H1 (cell line): ENCODE results near the gene SPATA13.

Experiments
- CEBPB ChIP-seq: IDR thresholded peaks from 2 replicates; pipeline ENCODE4 v1.6.1; 2012; ENCODE audit warnings: low read depth, low read length
- CHD2 ChIP-seq: IDR thresholded peaks from 2 replicates; pipeline ENCODE4 v1.6.1; 2012; ENCODE audit warnings: low read length, improper control_type of control experiment
- EP300 ChIP-seq, 2 experiments: IDR thresholded peaks; 1 replicate in 1 of 2; 2 replicates in 1 of 2; pipeline ENCODE4 v1.6.1; 2011 to 2012; ENCODE audit warnings: low read depth in 2 of 2, low read length in 2 of 2, mild to moderate bottlenecking in 2 of 2, borderline replicate concordance in 1 of 2, inconsistent platforms in 1 of 2, moderate library complexity in 1 of 2
- EZH2 ChIP-seq: fragments of 200-600 bp; sonication (generic); IDR thresholded peaks from 2 replicates; pipeline ENCODE4 v1.7.1; 2012; ENCODE audit warnings: low read depth, mild to moderate bottlenecking, moderate library complexity, low read length, inconsistent platforms; ENCODE audit not compliant: severe bottlenecking
- JUND ChIP-seq: IDR thresholded peaks from 2 replicates; pipeline ENCODE4 v1.6.1; 2011; ENCODE audit warnings: mild to moderate bottlenecking, improper control_type of control experiment, low read length
- KDM5A ChIP-seq: fragments of 200-600 bp; IDR thresholded peaks from 2 replicates; pipeline ENCODE4 v1.7.1; 2012; ENCODE audit warnings: mild to moderate bottlenecking, low read length, inconsistent platforms, mixed read lengths
- POLR2A ChIP-seq, 2 experiments: IDR thresholded peaks; 1 replicate in 1 of 2; 2 replicates in 1 of 2; pipeline ENCODE4 v1.6.1; 2011; ENCODE audit warnings: low read depth in 2 of 2, low read length in 2 of 2, mild to moderate bottlenecking in 2 of 2; ENCODE audit errors: control extremely low read depth in 1 of 2
- SP2 ChIP-seq: IDR thresholded peaks from 2 replicates; pipeline ENCODE4 v1.6.1; 2012; ENCODE audit warnings: mild to moderate bottlenecking, low read length, inconsistent platforms
- TAF1 ChIP-seq: IDR thresholded peaks from 2 replicates; pipeline ENCODE4 v1.6.1; 2011; ENCODE audit warnings: mild to moderate bottlenecking, low read depth, low read length
- TEAD4 ChIP-seq: IDR thresholded peaks from 2 replicates; pipeline ENCODE4 v1.6.1; 2012; ENCODE audit warnings: low read depth, low read length, inconsistent platforms, mixed read lengths
- ZNF274 ChIP-seq: IDR thresholded peaks from 2 replicates; pipeline ENCODE4 v1.7.0; 2012; ENCODE audit warnings: low read length, borderline replicate concordance; ENCODE audit errors: extremely low read depth
- TF ChIP-seq, protein P1 (sequence below), 3 experiments: IDR thresholded peaks; 1 replicate in 2 of 3; 2 replicates in 1 of 3; pipeline versions ENCODE4 v1.5.1 to v1.6.1; 2011; ENCODE audit warnings: low read length in 3 of 3, mild to moderate bottlenecking in 3 of 3, inconsistent platforms in 2 of 3, low read depth in 1 of 3, moderate library complexity in 1 of 3; ENCODE audit not compliant: insufficient read depth in 1 of 3; ENCODE audit errors: control extremely low read depth in 1 of 3

DNA sequence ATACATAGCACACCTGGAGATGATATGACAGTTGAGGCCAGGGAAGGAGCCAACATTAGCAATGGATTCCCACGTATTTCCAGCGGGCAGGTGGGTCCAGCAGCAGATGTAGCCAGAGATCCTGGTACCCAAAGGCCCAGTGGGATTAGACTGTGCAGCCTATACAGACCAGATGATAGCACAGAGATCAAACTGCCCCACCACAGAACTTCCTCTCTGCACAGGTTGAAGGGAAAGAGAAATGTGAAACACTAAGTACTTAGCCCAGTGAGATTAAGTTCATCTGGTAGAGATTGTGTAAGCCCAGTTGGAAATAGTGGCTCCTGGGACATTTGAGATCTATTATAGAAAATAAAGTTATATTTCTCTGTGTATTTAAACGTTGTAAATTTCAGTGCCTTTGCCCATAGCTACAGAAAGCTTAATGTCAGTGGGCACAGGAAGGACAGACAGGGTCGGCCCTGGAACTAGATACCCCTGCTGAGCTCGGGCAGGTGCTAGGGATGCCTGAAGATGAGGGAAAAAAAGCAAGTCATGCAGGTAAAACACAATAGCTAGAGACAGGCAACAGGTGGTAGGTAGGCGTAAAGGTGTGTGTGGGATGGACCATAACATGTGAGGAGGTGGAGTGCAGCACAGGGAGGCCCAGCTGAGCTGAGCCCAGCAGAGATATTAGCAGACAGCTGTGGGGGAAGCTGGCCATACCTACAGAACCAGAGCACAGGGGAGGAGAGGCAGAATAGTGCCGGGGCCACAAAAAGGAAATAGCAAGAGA lies 27.3 kb upstream of the SPATA13 start:
- no peak for TF ChIP-seq TAF1
- no peak for TF ChIP-seq SP2
- no peak for TF ChIP-seq POLR2A (IDR thresholded peaks at IDR 0.05; ENCODE audit: control extremely low read depth in 1 of 2, low read depth in 2 of 2, low read length in 2 of 2)
- no peak for TF ChIP-seq EP300 (IDR thresholded peaks at IDR 0.05; ENCODE audit: borderline replicate concordance in 1 of 2, low read depth in 2 of 2, low read length in 2 of 2)
- TF ChIP-seq, protein P1, sequence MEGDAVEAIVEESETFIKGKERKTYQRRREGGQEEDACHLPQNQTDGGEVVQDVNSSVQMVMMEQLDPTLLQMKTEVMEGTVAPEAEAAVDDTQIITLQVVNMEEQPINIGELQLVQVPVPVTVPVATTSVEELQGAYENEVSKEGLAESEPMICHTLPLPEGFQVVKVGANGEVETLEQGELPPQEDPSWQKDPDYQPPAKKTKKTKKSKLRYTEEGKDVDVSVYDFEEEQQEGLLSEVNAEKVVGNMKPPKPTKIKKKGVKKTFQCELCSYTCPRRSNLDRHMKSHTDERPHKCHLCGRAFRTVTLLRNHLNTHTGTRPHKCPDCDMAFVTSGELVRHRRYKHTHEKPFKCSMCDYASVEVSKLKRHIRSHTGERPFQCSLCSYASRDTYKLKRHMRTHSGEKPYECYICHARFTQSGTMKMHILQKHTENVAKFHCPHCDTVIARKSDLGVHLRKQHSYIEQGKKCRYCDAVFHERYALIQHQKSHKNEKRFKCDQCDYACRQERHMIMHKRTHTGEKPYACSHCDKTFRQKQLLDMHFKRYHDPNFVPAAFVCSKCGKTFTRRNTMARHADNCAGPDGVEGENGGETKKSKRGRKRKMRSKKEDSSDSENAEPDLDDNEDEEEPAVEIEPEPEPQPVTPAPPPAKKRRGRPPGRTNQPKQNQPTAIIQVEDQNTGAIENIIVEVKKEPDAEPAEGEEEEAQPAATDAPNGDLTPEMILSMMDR (IDR thresholded peaks at IDR 0.05; ENCODE audit: control extremely low read depth in 1 of 3, insufficient read depth in 1 of 3, low read depth in 1 of 3, low read length in 3 of 3) = no peak
- no peak for TF ChIP-seq TEAD4
- TF ChIP-seq JUND = no peak
- TF ChIP-seq KDM5A = no peak
- TF ChIP-seq CEBPB = no peak
- no peak for TF ChIP-seq CHD2
- no peak for TF ChIP-seq EZH2
- no peak for TF ChIP-seq ZNF274
